HCT116 (cell line): ENCODE data around the gene RNF220.

ENCODE experiments used
- CTCF ChIP-seq, 3 experiments: fragments of 200-600 bp in 1 of 3; sonication (generic) in 1 of 3; IDR thresholded peaks in 2 of 3; conservative IDR thresholded peaks in 1 of 3; 2 replicates each; pipeline ENCODE4 v1.5.1; 2012 to 2017; ENCODE audit warnings: low read depth in 2 of 3, low read length in 2 of 3, antibody characterized with exemption in 1 of 3, borderline replicate concordance in 1 of 3, control low read depth in 1 of 3, mild to moderate bottlenecking in 1 of 3, mixed read lengths in 1 of 3, mixed run types in 1 of 3, moderate library complexity in 1 of 3; ENCODE audit not compliant: insufficient read depth in 1 of 3
- RAD21 ChIP-seq: IDR thresholded peaks from 2 replicates; pipeline ENCODE4 v1.6.1; 2012; ENCODE audit warnings: low read depth, mild to moderate bottlenecking

- TF ChIP-seq RAD21 (peak; percentile 98), CTCF (IDR thresholded peaks at IDR 0.05 in 2 of 3, conservative IDR thresholded peaks at IDR 0.05 in 1 of 3; ENCODE audit: borderline replicate concordance in 1 of 3, insufficient read depth in 1 of 3, low read depth in 2 of 3, low read length in 2 of 3) (peak; percentile 91 to 98 (median 97))
These were observed 190.0 kb downstream of the RNF220 start for GRCh38 chr1:44594871-44595735.
